Measurements from ENCODE around the gene SPINK8.
"Not testable (repeated sequence)": the region's sequence is repeated elsewhere in the genome, so short reads cannot be mapped to it uniquely, and the experiment has no call there.

The SPINK8 gene

DNA sequence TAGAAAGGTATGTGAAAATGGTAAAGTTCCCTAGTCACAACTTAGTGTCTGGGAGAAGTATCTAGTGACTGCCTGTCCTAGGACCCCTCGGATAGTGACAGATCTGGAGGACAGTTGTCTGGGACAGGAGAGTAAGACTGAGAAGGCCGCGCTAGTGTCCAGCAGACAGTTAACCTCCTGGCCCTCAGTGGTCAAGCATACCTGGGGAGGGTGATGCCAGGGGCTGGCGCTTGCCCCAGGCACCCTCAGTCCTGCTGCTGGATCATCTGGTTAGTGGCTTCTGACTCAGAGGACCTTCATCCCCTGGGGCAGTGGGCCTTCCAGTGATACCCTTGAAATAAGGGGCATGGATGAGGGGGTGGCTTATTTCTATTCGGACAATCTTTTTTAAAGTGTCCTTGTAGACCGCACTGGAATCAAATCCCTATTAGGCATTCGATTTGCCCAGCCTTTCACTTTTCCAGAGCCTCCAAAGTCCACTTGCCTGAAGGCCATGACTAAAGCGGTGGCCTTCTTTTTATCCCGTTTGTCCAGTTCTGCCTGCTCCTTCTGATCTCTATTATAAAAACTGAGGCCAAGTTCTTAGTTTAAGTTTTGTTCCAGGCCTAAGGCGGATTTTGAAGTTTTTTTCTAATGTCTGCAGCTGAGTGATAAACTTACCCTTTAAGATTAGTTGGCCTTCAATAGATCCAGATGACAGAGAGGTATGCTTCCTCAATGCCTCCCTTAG lies 1.6 kb downstream of the SPINK8 start:
- not testable (repeated sequence) for DNase-seq (ENCODE audit: low read depth in 2 of 3, low spot score in 1 of 3)

- DNase-seq (ENCODE audit: low read depth in 2 of 3, low spot score in 1 of 3) = no peak
These were observed 12.5 kb downstream of the SPINK8 start for GRCh38 chr3:48320996-48321395.

DNA sequence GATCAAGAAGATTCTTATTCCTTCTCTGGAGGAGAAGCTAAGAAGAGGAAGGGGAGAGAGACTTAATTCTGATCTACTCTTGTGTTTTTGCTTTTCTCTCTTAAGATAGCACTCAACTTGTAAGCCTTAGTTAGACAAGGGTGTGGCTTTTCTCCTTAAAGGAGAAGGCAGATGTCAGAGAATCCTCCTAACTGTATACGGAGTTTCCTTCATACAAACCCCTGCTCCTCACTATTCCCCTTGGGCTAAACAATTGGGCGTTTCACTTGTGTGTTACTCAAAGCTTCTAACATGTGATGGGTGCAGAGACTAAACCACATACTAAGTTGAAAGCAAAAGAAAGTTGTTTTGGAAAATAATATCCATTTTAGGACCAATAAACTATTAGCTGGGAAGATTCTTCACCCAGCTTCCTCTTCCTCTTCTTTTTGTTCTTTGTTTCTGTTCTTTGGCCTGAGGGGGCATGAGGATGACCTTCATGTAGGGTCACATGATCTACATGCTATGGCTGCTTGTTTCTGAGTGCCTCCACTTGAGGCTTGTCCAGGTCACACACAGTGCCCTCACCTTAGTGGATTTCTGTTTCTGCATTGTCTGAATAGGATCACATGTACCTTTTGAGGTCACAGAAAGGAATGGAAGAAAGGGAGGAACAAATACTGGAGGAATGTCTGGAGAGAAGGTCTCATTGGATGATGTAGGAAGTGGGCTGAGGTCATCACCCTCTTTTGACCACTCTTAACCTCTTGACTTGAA lies 14.6 kb downstream of the SPINK8 start:
- no peak for DNase-seq (ENCODE audit: low read depth in 2 of 3, low spot score in 1 of 3)

GRCh38 chr3:48314542-48314941 lies 18.9 kb downstream of the SPINK8 start:
- no peak for DNase-seq (ENCODE audit: low read depth in 2 of 3, low spot score in 1 of 3)

DNA sequence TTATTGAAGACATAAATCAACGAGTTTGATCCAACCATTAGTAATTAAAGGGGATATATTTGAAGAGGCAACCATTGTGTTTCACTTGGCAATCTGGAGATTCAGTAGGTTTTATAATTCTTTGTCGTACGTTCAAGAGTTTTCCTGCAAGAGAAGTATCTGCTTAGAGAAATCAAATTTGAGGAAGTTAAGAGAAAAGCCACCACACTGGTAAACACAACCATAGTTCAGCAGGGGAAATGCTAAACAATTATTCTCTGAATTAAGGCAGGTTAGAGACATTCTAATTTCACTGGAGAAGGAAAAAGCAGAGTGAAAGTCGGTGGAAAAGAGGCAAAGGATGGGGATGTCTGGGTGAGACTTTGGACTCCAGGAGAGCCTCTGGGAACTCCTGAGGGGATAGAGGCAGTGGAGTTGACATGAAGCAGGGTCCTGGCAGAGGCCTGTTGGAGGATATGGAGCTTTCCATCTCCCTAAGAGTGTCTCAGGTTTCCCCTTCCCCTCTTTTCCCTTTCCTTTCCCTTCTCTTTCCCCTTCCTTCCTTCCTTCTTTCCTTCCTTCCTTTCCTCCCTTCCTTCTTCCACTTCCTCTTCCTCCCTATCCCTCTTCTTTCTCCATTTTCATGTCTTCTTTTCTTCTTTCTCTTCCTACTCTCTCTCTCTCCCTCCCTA lies 26.5 kb downstream of the SPINK8 start:
- no peak for DNase-seq (ENCODE audit: low read depth in 2 of 3, low spot score in 1 of 3)

DNA sequence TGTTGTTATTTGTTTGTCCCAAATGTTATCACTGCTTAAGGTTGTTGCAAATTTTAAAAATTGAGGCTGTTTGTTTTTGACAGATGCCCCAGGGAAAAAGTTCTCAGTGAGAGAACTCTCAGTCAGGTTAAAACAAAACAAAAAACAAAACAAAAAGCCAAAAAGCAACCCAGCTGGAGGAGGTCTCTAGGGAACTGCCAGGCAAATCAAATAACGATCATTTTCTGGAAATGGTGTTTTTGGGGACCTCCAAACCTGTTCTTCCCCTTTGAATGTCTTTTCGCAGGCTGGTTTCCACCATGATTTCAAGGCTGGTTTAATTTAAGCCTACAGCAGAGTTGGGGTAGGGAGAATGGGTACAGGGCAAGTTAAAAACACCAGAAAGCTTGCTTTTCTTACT lies 27.2 kb downstream of the SPINK8 start:
- DNase-seq (ENCODE audit: low read depth in 2 of 3, low spot score in 1 of 3) = no peak

GRCh38 chr3:48305396-48305795 lies 28.1 kb downstream of the SPINK8 start:
- no peak for DNase-seq (ENCODE audit: low read depth in 2 of 3, low spot score in 1 of 3)

DNA sequence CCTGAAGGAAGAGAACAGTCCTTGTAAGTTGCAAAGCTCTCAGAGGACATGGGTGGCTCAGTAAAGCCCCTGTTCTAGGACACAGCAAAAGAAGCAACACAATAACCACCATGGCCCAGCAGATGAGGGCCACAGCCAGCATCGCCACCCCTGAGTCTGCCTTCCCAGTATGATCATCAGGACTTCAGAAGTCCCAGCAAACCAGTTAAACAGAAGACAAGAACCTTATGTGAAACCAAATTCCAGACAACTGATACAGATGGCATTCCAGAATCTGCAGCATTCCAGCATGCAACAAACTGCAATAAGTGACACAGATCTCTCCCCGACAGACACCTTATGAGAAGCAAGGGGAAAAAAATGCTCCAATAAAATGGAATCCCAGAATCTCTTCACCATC lies 30.4 kb downstream of the SPINK8 start:
- DNase-seq (ENCODE audit: low read depth in 2 of 3, low spot score in 1 of 3) = no peak

- DNase-seq (ENCODE audit: low read depth in 2 of 3, low spot score in 1 of 3) = peak in 1 of 3 donors; percentile 12
These were observed 31.7 kb downstream of the SPINK8 start for GRCh38 chr3:48301800-48302166.

GRCh38 chr3:48301020-48301799 lies 32.3 kb downstream of the SPINK8 start, which contains the start of gene NME6:
TSS of gene NME6 (minus strand) at chr3:48301367.
- DNase-seq (ENCODE audit: low read depth in 2 of 3, low spot score in 1 of 3) = peak; percentile 89 to 94 (median 93)

DNA sequence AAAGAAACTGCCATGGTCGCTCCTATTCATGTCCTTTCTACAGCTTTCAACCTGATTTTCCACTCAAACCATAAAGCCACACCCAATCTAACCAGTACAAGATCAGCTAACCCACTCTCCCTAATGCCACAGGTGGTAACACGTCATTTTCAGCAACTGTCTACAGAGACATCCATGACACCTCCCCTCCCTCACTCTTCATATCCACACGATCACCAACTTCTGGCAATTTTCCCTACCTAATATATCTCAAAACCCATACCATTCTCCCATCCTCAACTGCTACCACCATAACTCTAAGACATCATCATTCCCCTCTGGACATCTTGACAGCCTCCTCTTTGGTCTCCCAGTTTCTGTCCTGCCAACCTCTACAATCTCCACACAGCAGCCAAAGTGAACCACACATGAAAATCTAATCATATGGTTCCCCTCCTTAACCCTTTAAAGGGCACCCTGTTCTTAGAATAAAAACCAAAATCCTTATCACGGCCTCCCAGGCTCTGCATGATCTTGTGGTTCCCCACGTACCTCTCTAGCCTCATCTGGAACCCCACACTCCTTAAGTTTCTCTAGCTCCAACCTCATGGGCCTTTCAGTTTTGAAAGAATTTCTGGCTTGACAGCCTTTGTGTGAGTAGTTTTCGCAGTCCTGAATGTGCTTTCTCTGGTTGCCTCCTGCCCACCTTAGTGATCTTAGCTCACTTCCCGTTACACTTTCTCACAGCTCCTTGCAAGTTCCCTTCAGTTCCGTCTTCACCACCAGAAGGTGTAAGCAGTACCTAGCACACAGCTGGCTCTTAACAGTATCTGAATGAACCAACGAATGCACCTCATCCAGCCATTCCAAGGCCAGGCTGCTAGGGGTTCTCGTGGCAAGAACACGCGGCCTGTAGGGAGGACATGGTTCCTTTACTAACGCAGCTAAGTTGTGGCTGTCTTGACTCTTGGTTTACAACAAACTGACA lies 33.4 kb downstream of the SPINK8 start:
- peak in 2 of 3 donors; percentile 4 to 28 for DNase-seq (ENCODE audit: low read depth in 2 of 3, low spot score in 1 of 3)

DNA sequence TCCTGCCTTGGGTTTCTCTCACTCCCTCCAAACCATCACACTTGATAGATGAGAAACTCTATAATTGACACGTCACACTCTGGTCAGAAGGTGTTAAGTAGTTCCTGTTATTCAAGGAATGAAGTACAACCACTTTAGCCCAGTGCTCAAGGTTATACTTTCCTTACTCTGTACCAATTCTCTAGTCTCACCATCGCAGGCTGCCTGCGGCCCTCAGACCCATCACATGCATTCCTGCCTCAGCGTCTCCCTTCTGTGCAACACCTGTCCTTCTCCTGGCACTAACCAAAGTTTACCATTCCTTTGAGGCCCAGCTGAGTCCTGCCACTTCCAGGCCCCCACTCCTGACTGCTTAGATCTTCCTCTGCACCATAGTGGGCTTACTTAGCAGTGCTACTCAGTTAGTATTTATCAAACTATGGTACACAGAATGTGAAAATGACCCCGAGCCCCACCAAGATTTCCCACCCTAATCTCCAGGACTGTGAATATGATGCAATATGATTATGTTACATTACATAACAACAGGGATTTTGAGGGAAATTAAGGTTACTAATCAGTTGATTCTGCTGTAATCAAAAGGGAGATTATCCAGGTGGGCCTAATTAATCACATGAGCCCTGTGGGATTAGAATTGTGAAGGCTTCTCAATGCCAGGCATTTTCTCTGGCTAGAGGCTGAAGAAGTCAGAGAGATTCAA lies 36.2 kb downstream of the SPINK8 start:
- no peak for DNase-seq (ENCODE audit: low read depth in 2 of 3, low spot score in 1 of 3)

- no peak for DNase-seq (ENCODE audit: low read depth in 2 of 3, low spot score in 1 of 3)
These were observed 36.8 kb downstream of the SPINK8 start for GRCh38 chr3:48296699-48297098.

DNA sequence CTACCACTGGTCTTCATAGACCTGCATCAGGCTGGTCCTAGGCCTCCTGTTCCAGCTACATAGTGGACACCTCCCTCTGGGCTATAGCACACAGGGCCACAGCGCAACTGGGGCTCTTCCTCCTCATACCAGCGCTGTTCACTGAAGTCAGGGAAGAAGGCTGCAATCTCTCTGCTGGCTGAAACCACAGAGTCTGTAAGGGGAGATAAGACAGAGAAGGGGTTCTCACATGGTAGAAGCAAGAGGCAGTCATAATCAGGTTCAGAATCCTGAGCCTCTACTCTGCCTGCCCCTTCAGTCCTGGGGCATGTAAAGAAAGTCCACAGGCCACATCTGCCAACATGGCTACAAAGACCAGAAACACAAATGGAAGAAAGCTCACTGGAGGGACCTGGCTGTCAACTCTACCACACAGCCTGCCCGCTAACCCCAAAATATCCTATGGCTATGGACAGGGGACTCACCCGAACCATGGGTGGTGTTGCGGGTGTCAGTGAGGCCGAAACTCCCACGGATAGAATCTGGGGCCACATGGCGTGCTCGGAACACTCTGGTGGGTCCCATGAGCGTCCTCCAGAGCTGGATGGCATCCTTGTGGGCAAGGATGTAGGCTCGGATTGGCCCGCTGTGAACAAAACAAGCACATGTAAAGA lies 38.7 kb downstream of the SPINK8 start:
- no peak for DNase-seq (ENCODE audit: low read depth in 2 of 3, low spot score in 1 of 3)

DNA sequence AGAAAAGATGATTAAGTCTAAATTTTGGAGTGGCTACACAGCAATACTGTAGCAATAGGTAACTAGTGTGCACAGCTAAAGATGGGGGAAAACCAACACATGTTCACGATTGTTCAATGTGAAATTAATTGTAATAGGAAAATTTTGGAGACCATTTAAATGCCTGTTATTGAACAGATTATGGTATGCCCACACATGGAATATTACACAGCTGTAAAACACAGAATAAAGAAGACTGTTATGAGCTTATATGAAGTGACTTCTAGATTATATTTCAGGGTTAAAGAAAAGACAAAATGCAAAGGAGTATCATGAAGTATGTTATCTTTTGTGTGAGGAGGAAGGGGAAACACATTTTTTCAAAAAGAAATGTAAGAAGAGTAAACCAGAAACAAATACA lies 43.8 kb downstream of the SPINK8 start:
- DNase-seq (ENCODE audit: low read depth in 2 of 3, low spot score in 1 of 3) = no peak

DNA sequence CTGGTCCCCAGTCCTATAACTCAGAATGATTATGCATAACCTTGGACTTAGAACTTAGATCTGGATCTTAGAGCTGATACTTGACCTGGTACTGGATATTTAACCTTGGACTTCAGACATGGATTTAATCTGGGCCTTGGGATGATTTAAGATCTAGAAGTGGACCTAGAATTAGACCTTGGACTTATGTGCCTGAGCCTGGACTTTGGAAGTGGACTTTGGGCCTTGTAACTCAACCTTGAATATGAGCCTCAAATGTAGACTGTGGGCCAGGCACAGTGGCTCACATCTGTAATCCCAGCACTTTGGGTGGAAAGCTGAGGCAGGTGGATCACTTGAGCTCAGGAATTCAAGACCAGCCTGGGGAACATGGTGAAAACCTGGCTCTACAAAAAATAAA lies 46.4 kb downstream of the SPINK8 start:
- DNase-seq (ENCODE audit: low read depth in 2 of 3, low spot score in 1 of 3) = no peak

GRCh38 chr3:48286308-48286707 lies 47.2 kb downstream of the SPINK8 start:
- DNase-seq (ENCODE audit: low read depth in 2 of 3, low spot score in 1 of 3) = no peak

GRCh38 chr3:48285675-48286074 lies 47.8 kb downstream of the SPINK8 start:
- DNase-seq (ENCODE audit: low read depth in 2 of 3, low spot score in 1 of 3) = no peak

DNA sequence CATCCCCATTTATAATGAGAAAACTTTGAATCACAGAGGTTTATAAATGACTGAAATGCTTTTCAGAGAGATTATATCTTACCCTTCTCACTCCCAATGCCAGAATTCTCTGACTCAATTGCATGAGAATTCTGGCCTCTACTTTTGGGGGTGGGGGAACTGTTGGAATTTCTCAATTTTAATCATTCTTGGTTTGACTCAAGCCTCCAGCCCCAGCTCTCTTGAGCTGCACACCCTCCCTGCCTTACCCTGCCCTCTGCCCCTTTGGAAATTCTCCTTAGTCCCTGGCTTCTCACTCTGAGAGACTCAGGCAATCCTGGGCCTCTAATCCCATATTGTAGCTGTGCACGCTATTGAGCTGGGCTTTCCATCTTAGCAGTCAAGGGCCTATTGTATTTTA lies 48.3 kb downstream of the SPINK8 start:
- no peak for DNase-seq (ENCODE audit: low read depth in 2 of 3, low spot score in 1 of 3)
